Measurements from ENCODE around the gene CAMP.

GRCh38 chr3:48247401-48247811 is 24.1 kb downstream of the CAMP start:
- TF ChIP-seq, protein P1, sequence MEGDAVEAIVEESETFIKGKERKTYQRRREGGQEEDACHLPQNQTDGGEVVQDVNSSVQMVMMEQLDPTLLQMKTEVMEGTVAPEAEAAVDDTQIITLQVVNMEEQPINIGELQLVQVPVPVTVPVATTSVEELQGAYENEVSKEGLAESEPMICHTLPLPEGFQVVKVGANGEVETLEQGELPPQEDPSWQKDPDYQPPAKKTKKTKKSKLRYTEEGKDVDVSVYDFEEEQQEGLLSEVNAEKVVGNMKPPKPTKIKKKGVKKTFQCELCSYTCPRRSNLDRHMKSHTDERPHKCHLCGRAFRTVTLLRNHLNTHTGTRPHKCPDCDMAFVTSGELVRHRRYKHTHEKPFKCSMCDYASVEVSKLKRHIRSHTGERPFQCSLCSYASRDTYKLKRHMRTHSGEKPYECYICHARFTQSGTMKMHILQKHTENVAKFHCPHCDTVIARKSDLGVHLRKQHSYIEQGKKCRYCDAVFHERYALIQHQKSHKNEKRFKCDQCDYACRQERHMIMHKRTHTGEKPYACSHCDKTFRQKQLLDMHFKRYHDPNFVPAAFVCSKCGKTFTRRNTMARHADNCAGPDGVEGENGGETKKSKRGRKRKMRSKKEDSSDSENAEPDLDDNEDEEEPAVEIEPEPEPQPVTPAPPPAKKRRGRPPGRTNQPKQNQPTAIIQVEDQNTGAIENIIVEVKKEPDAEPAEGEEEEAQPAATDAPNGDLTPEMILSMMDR (IDR thresholded peaks at IDR 0.05): no peak
- TF ChIP-seq POLR2A (IDR thresholded peaks at IDR 0.05): peak in 1 of 2 donors; percentile 15

Measured in adrenal gland (tissue), 5 donors.